GM19043 (cell line): ENCODE data around the gene TRAPPC6A.

ENCODE experiments used
- ATAC-seq: cut with Tn5 transposase; IDR thresholded peaks from one replicate; pipeline ENCODE4 v1.9.1; 2021; ENCODE audit warnings: low read depth; ENCODE audit not compliant: unreplicated experiment

Gene TRAPPC6A

GRCh38 chr19:45163751-45164460 lies 14.1 kb downstream of the TRAPPC6A start:
- no peak for ATAC-seq

- no peak for ATAC-seq
Measured at GRCh38 chr19:45163156-45163555, 14.9 kb downstream of the TRAPPC6A start.

- no peak for ATAC-seq
Measured at GRCh38 chr19:45162608-45163143, 15.4 kb downstream of the TRAPPC6A start.

- ATAC-seq, result no peak
Measured at GRCh38 chr19:45161738-45162607, 16.1 kb downstream of the TRAPPC6A start.

GRCh38 chr19:45160870-45161737 lies 16.9 kb downstream of the TRAPPC6A start, which contains the start of gene NKPD1:
Gene NKPD1 (minus strand): TSS chr19:45160982. CDS start chr19:45160150, 832 bp downstream.
- ATAC-seq, result no peak

- ATAC-seq, result no peak
Measured at GRCh38 chr19:45159971-45160324, 18.1 kb downstream of the TRAPPC6A start.

GRCh38 chr19:45159210-45159970 lies 18.6 kb downstream of the TRAPPC6A start:
- ATAC-seq, result no peak

GRCh38 chr19:45158503-45159209 lies 19.4 kb downstream of the TRAPPC6A start:
- ATAC-seq, result no peak

GRCh38 chr19:45156751-45157150 lies 21.3 kb downstream of the TRAPPC6A start:
- ATAC-seq, result no peak

- ATAC-seq, result no peak
Measured at GRCh38 chr19:45156011-45156630, 21.9 kb downstream of the TRAPPC6A start.

- ATAC-seq, result no peak
Measured at GRCh38 chr19:45154064-45154827, 23.8 kb downstream of the TRAPPC6A start.

GRCh38 chr19:45153339-45154063 lies 24.5 kb downstream of the TRAPPC6A start:
- no peak for ATAC-seq

- no peak for ATAC-seq
Measured at GRCh38 chr19:45152504-45153338, 25.3 kb downstream of the TRAPPC6A start.

GRCh38 chr19:45151821-45152503 lies 26.1 kb downstream of the TRAPPC6A start:
- ATAC-seq, result no peak

GRCh38 chr19:45151320-45151719 lies 26.7 kb downstream of the TRAPPC6A start:
- no peak for ATAC-seq

GRCh38 chr19:45150751-45151281 lies 27.2 kb downstream of the TRAPPC6A start:
- ATAC-seq, result no peak
